OCI-LY3 (cell line): ENCODE measurements around the gene KAT14.

ENCODE experiments used
- CTCF ChIP-seq: fragments of 200-600, 300-600 bp; sonication (generic); IDR thresholded peaks from 2 replicates; pipeline ENCODE4 v1.5.1; 2014; ENCODE audit warnings: antibody characterized with exemption, low read length, low read depth
- EZH2phosphoT487 ChIP-seq: fragments of 200-600 bp; shearing (Covaris generic); IDR thresholded peaks from 2 replicates; pipeline ENCODE4 v1.6.1; 2018; ENCODE audit warnings: antibody characterized with exemption, mixed run types, low read depth

- TF ChIP-seq CTCF: no peak
- no peak for TF ChIP-seq EZH2phosphoT487
Observed at GRCh38 chr20:18090044-18090443, 47.6 kb upstream of the KAT14 start.
